Left ventricle myocardium superior (tissue), 1 donor: ENCODE measurements around the gene NUP107. TPM values are rescaled to one million over a fixed set of nuclear protein-coding genes. Genes with fewer than 3 reads are reported as not detected.
"Not testable (repeated sequence)": the region's sequence is repeated elsewhere in the genome, so short reads cannot be mapped to it uniquely, and the experiment has no call there.

Experiments
- ATAC-seq: fragments of 200-7000 bp; cut with Tn5 transposase; one replicate; pipeline ENCODE4 v1.9.1; 2020; ENCODE audit warnings: mild to moderate bottlenecking, moderate library complexity
- DNase-seq: peaks from one replicate; pipeline ENCODE4 v3.0.0-alpha.2; 2020
- intact Hi-C: fragments of 100-400 bp; cut with micrococcal nuclease; formaldehyde crosslinking; loops from one replicate; pipeline ENCODE4 v1.11.0; 2022
- long read RNA-seq: library from polyadenylated mRNA; unstranded; transcript quantifications from one replicate; pipeline ENCODE4 v2.0.0, GENCODE V29; 2021
- total RNA-seq: library from RNA; stranded (reverse); fragmentation: NEBNext Ultra II Directional; extraction: Animal tissue kit (Norgen Biotek cat#: 25700); gene quantifications from one replicate; pipeline ENCODE4 v1.2.1, GENCODE V29; 2021
- donor health status: DM: no; HTN: yes; CAD: no; lungs with severe emphysema.

The NUP107 gene
- 17.2 TPM for total RNA-seq
- long read RNA-seq, full-length matches to known transcripts: 17 of 21 reads
- long read RNA-seq, partial matches to known transcripts: 2 of 21 reads
- long read RNA-seq, other reads (novel, unspliced or antisense): 2 of 21 reads

- peak; percentile 99 for ATAC-seq
- peak; percentile 99 for DNase-seq
- intact Hi-C loops: loop anchor here (10.0 kb wide), 1 partner anchor 322 kb away; no protein-coding TSS in a partner anchor
These were observed at the start of gene NUP107 for GRCh38 chr12:68686595-68687521. NUP107 (plus strand) TSS chr12:68686978; CDS start chr12:68687066, 88 bp downstream.

- DNase-seq, ATAC-seq, intact Hi-C loops: not testable (repeated sequence)
These were observed 49.3 kb upstream of the NUP107 start for GRCh38 chr12:68637439-68637838.

DNA sequence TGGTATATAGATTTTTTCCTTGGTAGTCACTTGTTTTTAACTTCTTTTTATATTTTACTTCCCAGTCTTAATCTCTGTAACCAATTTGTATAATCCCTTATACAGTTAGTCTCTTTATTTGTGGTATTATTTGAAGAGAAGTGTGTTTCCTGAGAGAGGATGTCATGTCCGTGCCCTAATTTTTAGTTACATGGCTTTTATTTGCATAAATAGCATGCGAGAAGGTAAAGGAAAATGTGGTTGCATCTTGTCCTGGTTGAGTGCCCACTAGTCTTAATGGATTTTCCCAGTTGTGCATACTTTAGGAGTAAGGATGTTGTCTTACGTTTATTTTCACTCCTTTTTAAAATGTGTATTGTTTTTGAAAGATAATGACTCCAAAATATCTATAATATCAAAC, 48.6 kb upstream of the NUP107 start:
- intact Hi-C loops: no loop called here
- DNase-seq (no peak), ATAC-seq (no peak)

DNA sequence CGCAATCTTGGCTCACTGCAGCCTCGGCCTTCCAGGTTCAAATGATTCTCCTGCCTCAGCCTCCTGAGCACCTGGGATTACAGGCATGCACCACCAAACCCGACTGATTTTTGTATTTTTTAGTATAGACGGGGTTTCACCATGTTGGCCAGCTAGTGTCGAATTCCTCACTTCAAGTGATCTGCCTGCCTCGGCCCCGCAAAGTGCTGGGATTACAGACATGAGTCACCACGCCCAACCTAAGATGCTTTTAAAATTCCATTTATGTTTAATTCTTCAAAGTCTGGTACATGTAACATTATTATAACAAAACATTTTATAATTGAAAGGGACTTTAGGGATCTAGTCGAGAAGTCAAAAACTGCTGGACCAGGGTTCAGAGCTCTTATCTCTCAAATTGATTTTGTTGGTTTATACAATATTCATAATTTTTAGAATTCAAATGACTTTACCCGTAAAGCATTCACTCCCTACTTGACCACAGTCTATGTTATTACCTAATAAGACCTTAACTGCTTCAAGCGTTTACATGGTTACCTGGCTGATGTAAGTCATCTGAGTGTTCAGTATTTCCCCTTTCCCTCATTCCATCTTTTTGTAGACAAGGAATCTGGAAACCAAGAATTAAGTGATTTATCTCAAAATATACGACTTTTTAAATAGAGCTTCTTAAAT, 47.9 kb upstream of the NUP107 start:
- intact Hi-C loops: no loop called here
- DNase-seq (no peak), ATAC-seq (no peak)

DNA sequence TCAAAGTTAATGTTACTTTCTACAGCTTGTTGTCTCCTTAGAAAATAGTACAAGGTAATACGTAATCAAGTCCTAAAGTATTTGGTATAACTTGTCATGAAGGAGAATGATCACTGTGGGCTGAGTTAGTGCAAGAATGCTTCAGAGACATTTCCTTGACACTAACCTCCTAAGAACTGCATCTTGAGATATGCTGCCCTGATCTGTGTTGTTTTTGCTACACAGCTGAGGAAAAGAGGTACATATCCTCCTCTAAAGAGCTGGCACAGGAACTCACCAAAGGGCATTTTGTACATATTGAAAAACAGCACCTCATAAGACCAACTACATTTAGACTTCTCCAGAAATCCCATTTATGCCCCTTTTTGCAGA, 47.4 kb upstream of the NUP107 start:
- no peak for DNase-seq
- intact Hi-C loops: no loop called here
- ATAC-seq: no peak

- intact Hi-C loops: no loop called here
- ATAC-seq (no peak), DNase-seq (no peak)
These were observed 45.6 kb upstream of the NUP107 start for GRCh38 chr12:68641138-68641537.

- intact Hi-C loops: no loop called here
- DNase-seq: no peak
- no peak for ATAC-seq
These were observed 40.3 kb upstream of the NUP107 start for GRCh38 chr12:68646484-68646883.

GRCh38 chr12:68647507-68647906, 39.3 kb upstream of the NUP107 start:
- ATAC-seq (no peak), DNase-seq (no peak)
- intact Hi-C loops: no loop called here

DNA sequence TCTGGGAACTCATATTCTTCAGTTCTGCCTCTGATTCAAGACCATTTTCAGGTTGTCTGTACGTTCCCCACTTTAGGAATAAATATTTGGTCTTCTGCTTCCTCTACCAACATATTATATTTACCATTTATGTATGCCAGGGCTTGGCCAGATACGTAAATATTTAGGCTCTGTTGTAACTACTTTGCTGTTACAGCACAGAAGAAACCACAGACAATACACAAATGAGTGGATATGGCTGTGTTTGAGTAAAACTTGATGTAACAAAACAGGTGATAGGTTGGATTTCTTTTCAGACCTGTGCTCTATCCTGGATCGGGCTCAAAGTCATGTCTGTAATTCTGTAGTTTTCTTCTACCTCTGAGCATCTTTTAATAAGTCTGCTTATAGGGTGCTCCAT, 38.6 kb upstream of the NUP107 start:
- intact Hi-C loops: no loop called here
- DNase-seq (no peak), ATAC-seq (no peak)

DNA sequence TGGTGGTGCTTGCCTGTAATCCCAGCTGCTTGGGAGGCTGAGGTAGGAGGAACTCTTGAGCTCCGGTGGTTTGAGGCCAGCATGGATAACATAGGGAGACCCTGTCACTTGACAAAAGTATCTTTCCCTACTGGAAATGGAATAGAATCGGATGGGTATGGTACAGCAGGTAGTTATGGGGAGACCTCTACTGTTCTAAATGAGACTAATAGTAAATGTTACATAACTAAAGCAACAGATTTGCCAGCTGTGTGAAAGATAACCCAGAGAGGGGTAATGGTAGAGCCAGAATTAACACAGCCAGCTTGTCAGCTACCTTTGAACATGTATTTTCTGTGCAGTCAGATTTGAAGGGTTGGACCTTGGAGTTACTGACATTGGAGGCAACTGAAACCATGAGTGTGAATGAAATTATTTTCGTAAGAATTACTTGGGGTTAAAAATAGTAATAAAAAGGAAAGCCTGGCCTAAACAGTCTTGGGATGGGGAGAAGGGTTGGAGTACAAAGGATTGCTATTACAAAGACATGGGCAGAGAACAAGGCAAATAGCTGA, 21.7 kb upstream of the NUP107 start:
- intact Hi-C loops: no loop called here
- no peak for DNase-seq
- ATAC-seq: peak; percentile 94

- DNase-seq (no peak), ATAC-seq (no peak)
- intact Hi-C loops: no loop called here
These were observed 19.5 kb upstream of the NUP107 start for GRCh38 chr12:68667291-68667690.

DNA sequence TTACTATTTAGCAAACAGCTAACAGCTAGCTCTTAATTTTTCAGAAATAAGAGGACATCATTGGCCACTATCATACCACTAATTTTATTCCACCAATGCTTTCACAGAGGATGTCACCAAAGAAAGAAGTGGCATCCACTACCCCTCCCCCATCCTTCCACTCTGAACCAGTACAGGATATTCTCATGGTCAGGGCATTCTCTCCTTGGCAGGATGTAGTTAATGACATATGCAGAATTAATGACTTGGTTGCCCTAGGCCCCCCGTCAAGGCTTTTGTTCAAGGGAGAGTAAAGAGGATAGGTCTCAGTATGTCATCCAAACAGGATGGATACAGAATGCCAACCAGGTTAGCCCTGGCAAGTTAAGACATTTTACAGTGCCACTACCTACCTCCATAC, 18.9 kb upstream of the NUP107 start:
- intact Hi-C loops: no loop called here
- ATAC-seq (no peak), DNase-seq (no peak)

GRCh38 chr12:68671179-68671578, 15.6 kb upstream of the NUP107 start:
- intact Hi-C loops: no loop called here
- DNase-seq (no peak), ATAC-seq (no peak)

- intact Hi-C loops: no loop called here
- ATAC-seq (no peak), DNase-seq (no peak)
These were observed 13.0 kb upstream of the NUP107 start for GRCh38 chr12:68673788-68674187.

GRCh38 chr12:68674376-68674775, 12.4 kb upstream of the NUP107 start:
- no peak for ATAC-seq
- intact Hi-C loops: no loop called here
- no peak for DNase-seq

- intact Hi-C loops: no loop called here
- no peak for ATAC-seq
These were observed 11.5 kb upstream of the NUP107 start for GRCh38 chr12:68675101-68675842.

DNA sequence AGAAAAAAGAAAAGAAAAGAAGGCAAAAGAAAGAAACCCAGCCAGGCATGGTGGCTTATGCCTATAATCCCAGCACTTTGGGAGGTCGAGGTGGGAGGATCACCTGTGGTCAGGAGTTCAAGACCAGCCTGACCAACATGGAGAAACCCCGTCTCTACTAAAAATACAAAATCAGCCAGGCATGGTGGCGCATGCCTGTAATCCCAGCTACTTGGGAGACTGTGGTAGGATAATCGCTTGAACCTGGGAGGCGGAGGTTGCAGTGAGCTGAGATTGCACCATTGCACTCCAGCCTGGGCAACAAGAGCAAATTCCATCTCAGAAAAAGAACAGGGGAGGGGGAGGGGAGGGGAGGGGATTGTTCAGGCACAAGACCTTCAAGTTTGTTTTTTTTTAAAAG, 9.9 kb upstream of the NUP107 start:
- DNase-seq, intact Hi-C loops, ATAC-seq: not testable (repeated sequence)

More at GRCh38 chr12:68675101-68675842, 11.5 kb upstream of the NUP107 start:
- no peak for DNase-seq

DNA sequence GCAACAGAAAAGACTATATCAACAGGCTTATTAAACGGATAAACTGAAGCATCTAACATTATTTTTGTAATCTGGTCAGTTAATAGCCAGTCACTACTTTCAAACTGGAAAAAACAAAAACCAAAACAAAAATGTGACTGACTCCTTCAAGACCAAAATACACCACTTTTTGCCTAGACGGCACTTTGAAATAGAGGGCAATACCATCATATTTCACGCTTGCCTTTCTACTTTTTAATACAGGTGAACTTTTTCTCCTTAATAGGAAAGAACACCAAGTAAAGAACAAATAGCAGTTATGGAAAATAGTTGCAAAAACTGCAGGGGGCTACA, 550 bp upstream of the NUP107 start:
- ATAC-seq: no peak
- no peak for DNase-seq
- intact Hi-C loops: loop anchor here (10.0 kb wide), 1 partner anchor 321 kb away; no protein-coding TSS in a partner anchor

DNA sequence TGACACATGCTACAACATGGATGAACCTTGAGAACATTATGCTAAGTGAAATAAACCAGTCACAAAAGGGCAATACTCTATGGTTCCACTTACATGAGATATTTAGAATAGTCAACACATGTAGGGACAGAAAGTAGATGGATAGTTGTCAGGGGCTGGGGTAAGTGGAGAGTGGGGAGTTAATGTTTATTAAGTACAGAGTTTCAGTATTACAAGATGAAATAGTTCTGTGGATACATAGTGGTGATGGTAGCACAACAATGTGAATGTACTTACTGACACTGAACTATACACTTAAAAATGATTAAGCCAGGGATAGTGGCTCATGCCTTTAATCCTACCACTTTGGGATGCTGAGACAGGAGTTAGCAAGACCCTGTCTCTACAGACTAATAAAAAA, 8.7 kb downstream of the NUP107 start:
- no peak for ATAC-seq
- intact Hi-C loops: no loop called here

More for the DNA sequence above, 8.7 kb downstream of the NUP107 start:
- no peak for DNase-seq
